Measurements from ENCODE around the gene TUBB2B. TPM values are rescaled to one million over a fixed set of nuclear protein-coding genes. Genes with fewer than 3 reads are reported as not detected.

TUBB2B gene
- total and polyA plus RNA-seq, 4 donors = 0.22 to 4.6 (median 3.2) TPM

GRCh38 chr6:3221578-3221977 lies 5.9 kb downstream of the TUBB2B start:
- Histone ChIP-seq H3K4me1 (ENCODE audit: control insufficient read depth in 4 of 4, insufficient read depth in 4 of 4, low read length in 3 of 4) (peaks cover 0 to 2% (median under 1%) of the 10 kb centered on the region in 4 donors), H3K27ac (ENCODE audit: low read depth in 1 of 2, low read length in 2 of 2) (no peak overlapping the region), H3K9me3 (ENCODE audit: control insufficient read depth in 4 of 4, low read length in 3 of 4) (no peaks in the 10 kb centered on the region), H3K27me3 (ENCODE audit: control insufficient read depth in 4 of 4, insufficient read depth in 4 of 4, low read length in 3 of 4) (peaks cover 0 to 5% (median 2%) of the 10 kb centered on the region in 4 donors), H3K9ac (ENCODE audit: low read depth in 1 of 2, low read length in 2 of 2) (no peak overlapping the region), H3K36me3 (ENCODE audit: control insufficient read depth in 4 of 4, insufficient read depth in 3 of 4, low read depth in 1 of 4, low read length in 3 of 4) (peaks cover 0 to 2% (median 0%) of the 10 kb centered on the region in 4 donors), H3K4me3 (ENCODE audit: low read depth in 1 of 3, low read length in 3 of 3) (no peak overlapping the region)
- TF ChIP-seq FOXA2 (IDR thresholded peaks at IDR 0.05) (no peak), FOXA1 (IDR thresholded peaks at IDR 0.05) (no peak), GABPA (IDR thresholded peaks at IDR 0.05 in 1 of 2, conservative IDR thresholded peaks at IDR 0.05 in 1 of 2) (no peak), RAD21 (IDR thresholded peaks at IDR 0.05) (no peak), EGR1 (IDR thresholded peaks at IDR 0.05; ENCODE audit: low read depth in 2 of 2) (no peak), TAF1 (conservative IDR thresholded peaks at IDR 0.05) (no peak), CTCF (IDR thresholded peaks at IDR 0.05; ENCODE audit: low read depth, low read length, missing input control) (no peak), YY1 (IDR thresholded peaks at IDR 0.05) (no peak), HNF4G (IDR thresholded peaks at IDR 0.05) (no peak), SP1 (IDR thresholded peaks at IDR 0.05) (no peak), NR2F2 (IDR thresholded peaks at IDR 0.05) (no peak), RXRA (IDR thresholded peaks at IDR 0.05) (no peak), JUND (IDR thresholded peaks at IDR 0.05) (no peak), HNF4A (conservative IDR thresholded peaks at IDR 0.05) (no peak)
- TF ChIP-seq, protein P1, sequence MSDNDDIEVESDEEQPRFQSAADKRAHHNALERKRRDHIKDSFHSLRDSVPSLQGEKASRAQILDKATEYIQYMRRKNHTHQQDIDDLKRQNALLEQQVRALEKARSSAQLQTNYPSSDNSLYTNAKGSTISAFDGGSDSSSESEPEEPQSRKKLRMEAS (IDR thresholded peaks at IDR 0.05) = no peak
- TF ChIP-seq, protein P2, sequence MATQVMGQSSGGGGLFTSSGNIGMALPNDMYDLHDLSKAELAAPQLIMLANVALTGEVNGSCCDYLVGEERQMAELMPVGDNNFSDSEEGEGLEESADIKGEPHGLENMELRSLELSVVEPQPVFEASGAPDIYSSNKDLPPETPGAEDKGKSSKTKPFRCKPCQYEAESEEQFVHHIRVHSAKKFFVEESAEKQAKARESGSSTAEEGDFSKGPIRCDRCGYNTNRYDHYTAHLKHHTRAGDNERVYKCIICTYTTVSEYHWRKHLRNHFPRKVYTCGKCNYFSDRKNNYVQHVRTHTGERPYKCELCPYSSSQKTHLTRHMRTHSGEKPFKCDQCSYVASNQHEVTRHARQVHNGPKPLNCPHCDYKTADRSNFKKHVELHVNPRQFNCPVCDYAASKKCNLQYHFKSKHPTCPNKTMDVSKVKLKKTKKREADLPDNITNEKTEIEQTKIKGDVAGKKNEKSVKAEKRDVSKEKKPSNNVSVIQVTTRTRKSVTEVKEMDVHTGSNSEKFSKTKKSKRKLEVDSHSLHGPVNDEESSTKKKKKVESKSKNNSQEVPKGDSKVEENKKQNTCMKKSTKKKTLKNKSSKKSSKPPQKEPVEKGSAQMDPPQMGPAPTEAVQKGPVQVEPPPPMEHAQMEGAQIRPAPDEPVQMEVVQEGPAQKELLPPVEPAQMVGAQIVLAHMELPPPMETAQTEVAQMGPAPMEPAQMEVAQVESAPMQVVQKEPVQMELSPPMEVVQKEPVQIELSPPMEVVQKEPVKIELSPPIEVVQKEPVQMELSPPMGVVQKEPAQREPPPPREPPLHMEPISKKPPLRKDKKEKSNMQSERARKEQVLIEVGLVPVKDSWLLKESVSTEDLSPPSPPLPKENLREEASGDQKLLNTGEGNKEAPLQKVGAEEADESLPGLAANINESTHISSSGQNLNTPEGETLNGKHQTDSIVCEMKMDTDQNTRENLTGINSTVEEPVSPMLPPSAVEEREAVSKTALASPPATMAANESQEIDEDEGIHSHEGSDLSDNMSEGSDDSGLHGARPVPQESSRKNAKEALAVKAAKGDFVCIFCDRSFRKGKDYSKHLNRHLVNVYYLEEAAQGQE (IDR thresholded peaks at IDR 0.05) = no peak
- TF ChIP-seq, protein P3, sequence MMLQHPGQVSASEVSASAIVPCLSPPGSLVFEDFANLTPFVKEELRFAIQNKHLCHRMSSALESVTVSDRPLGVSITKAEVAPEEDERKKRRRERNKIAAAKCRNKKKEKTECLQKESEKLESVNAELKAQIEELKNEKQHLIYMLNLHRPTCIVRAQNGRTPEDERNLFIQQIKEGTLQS (IDR thresholded peaks at IDR 0.05) = no peak
- TF ChIP-seq, protein P4, sequence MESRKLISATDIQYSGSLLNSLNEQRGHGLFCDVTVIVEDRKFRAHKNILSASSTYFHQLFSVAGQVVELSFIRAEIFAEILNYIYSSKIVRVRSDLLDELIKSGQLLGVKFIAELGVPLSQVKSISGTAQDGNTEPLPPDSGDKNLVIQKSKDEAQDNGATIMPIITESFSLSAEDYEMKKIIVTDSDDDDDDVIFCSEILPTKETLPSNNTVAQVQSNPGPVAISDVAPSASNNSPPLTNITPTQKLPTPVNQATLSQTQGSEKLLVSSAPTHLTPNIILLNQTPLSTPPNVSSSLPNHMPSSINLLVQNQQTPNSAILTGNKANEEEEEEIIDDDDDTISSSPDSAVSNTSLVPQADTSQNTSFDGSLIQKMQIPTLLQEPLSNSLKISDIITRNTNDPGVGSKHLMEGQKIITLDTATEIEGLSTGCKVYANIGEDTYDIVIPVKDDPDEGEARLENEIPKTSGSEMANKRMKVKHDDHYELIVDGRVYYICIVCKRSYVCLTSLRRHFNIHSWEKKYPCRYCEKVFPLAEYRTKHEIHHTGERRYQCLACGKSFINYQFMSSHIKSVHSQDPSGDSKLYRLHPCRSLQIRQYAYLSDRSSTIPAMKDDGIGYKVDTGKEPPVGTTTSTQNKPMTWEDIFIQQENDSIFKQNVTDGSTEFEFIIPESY (IDR thresholded peaks at IDR 0.05) = no peak
- WGBS = 95% methylated on average over 4 of the region's 4 CpGs
- DNase-seq (ENCODE audit: low spot score) = no peak
